ENCODE measurements around the gene HOXA7. TPM values are rescaled to one million over a fixed set of nuclear protein-coding genes. Genes with fewer than 3 reads are reported as not detected.

HOXA7 gene
- total and polyA plus RNA-seq, 2 donors (not counting 3 experiments of a cell fraction or from before 2014, with no cell fraction given) = 18.1 to 18.5 TPM

DNA sequence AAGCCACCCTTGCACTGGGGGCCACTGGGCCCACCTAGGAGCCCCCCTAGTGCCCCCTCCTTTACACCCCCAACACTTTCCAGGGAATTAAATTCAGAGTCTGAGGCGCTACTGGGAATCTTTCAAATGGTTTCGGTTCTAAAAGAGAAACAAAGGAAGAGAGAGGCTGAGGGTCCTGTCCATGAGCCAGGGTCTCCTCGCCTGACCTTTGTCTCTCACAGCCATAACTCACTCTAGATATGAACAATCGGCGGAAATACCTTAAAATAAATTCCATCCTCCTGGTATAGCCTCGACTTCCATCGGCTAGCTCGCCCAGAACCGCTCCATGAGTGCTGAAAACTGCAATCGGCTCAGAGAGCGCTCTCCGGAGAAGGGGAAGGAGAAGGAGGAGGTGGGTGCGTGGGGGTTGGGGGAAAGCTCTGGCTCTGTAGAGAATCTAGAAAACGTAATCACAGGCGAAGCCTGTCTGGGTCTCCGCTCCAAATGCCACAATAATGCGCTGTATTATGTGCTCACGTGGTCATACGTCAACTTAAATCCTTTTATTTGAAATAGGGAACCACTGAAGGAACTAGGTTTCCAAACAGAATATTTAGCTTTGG, 38.5 kb downstream of the HOXA7 start:
- ChIA-PET POLR2A (interaction anchor here (0.7 to 1.9 kb wide), 9 partner anchors 9 to 745 kb away, joined by 3 to 5 read pairs (median 3); partner anchors contain the start of gene HOXA5), CTCF (interaction anchor here (1.1 to 9.1 kb wide), 5 partner anchors 11 to 435 kb away, joined by 3 to 70 read pairs (median 9); partner anchors contain the start of genes HOXA1 and HOXA5)
- no peaks in the 10 kb centered on the region for H3K9me3 ChIP-seq (replicated peaks; ENCODE audit: control insufficient read depth, insufficient read depth, low read length)
- dilution Hi-C loops (cut with MboI; ENCODE audit: extremely low pct_ligation_motif_present, low sequenced_read_pairs) = no loop called here
- H3K4me1 ChIP-seq (ENCODE audit: control insufficient read depth, extremely low read depth, insufficient read depth, low read length) = peaks cover 76% of the 10 kb centered on the region
- H3K4me3 ChIP-seq (replicated peaks in 1 of 3; ENCODE audit: insufficient read depth in 1 of 3, low read depth in 1 of 3, low read length in 3 of 3) = peak overlapping the region; percentile 7 to 91 (median 50)
- no peak overlapping the region for H2AFZ ChIP-seq (ENCODE audit: low read depth, low read length)
- H3K79me2 ChIP-seq (ENCODE audit: control insufficient read depth, insufficient read depth, low read length) = peaks cover 90% of the 10 kb centered on the region
- no peaks in the 10 kb centered on the region for H3K9me1 ChIP-seq (replicated peaks; ENCODE audit: control insufficient read depth, extremely low read depth, insufficient read depth, low read length)
- H3K9ac ChIP-seq (replicated peaks; ENCODE audit: extremely low read depth, insufficient read depth, low read length) = peak overlapping the region; percentile 97
- FAIRE-seq (peak; percentile 99), DNase-seq (ENCODE audit: low read depth, low spot score) (peak; percentile 94)
- intact Hi-C loops (cut with micrococcal nuclease) = loop anchor here (1.0 to 10.0 kb wide), 5 partner anchors 12 to 963 kb away; partner anchors contain the start of genes HOXA4, NFE2L3 and SKAP2
- peak overlapping the region; percentile 96 for H3K27ac ChIP-seq (ENCODE audit: insufficient read depth, low read depth, low read length)
- BruUV-seq (replicated peaks) = no TSS peak
- no peaks in the 10 kb centered on the region for H4K20me1 ChIP-seq (replicated peaks; ENCODE audit: control insufficient read depth, extremely low read depth, insufficient read depth, low read length)
- no peaks in the 10 kb centered on the region for H3K27me3 ChIP-seq (ENCODE audit: control insufficient read depth in 2 of 2, insufficient read depth in 2 of 2, low read length in 2 of 2)
- TF ChIP-seq, protein P1, sequence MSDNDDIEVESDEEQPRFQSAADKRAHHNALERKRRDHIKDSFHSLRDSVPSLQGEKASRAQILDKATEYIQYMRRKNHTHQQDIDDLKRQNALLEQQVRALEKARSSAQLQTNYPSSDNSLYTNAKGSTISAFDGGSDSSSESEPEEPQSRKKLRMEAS (IDR thresholded peaks at IDR 0.05; ENCODE audit: insufficient read depth, insufficient read length) = no peak
- peak; percentile 80 for TF ChIP-seq POLR2A (IDR thresholded peaks at IDR 0.05; ENCODE audit: low read depth, low read length)
- peak; percentile 22 for TF ChIP-seq MYC (IDR thresholded peaks at IDR 0.05; ENCODE audit: low read depth, low read length)
- peak; percentile 70 for TF ChIP-seq POLR2AphosphoS5 (IDR thresholded peaks at IDR 0.05; ENCODE audit: insufficient read depth, low read depth, low read length)
- TF ChIP-seq FOS (IDR thresholded peaks at IDR 0.05; ENCODE audit: borderline replicate concordance, insufficient read depth, low read length) = no peak
- H3K4me2 ChIP-seq (ENCODE audit: insufficient read depth, low read length) = peak overlapping the region; percentile 97
- no peaks in the 10 kb centered on the region for H3K36me3 ChIP-seq (ENCODE audit: control insufficient read depth in 2 of 2, extremely low read depth in 1 of 2, insufficient read depth in 2 of 2, low read length in 2 of 2)
